Stimulated activated CD4-positive, alpha-beta T cell treated with anti-CD3 and anti-CD28 coated beads, Interleukin-1b, Interleukin-23, amount 100 ng/mL, for 48 hours (primary cell): Measurements from ENCODE around the gene TNPO1.
"Not testable (repeated sequence)": the region's sequence is repeated elsewhere in the genome, so short reads cannot be mapped to it uniquely, and the experiment has no call there.

Experiments used
- DNase-seq: peaks from one replicate; pipeline ENCODE4 v3.0.0-alpha.2; 2020

Gene TNPO1

GRCh38 chr5:72855821-72856220, 39.4 kb downstream of the TNPO1 start:
- no peak for DNase-seq

GRCh38 chr5:72857396-72857795, 40.9 kb downstream of the TNPO1 start:
- DNase-seq = no peak

GRCh38 chr5:72859127-72859526, 42.7 kb downstream of the TNPO1 start:
- no peak for DNase-seq

GRCh38 chr5:72860499-72860898, 44.0 kb downstream of the TNPO1 start:
- no peak for DNase-seq

- no peak for DNase-seq
Observed at GRCh38 chr5:72871366-72872024, 55.0 kb downstream of the TNPO1 start.

GRCh38 chr5:72878854-72879253, 62.4 kb downstream of the TNPO1 start:
- no peak for DNase-seq

GRCh38 chr5:72882989-72883388, 66.5 kb downstream of the TNPO1 start:
- no peak for DNase-seq

GRCh38 chr5:72883850-72884249, 67.4 kb downstream of the TNPO1 start:
- no peak for DNase-seq

GRCh38 chr5:72884892-72885291, 68.4 kb downstream of the TNPO1 start:
- no peak for DNase-seq

- no peak for DNase-seq
Observed at GRCh38 chr5:72885824-72886223, 69.4 kb downstream of the TNPO1 start.

GRCh38 chr5:72888595-72888994, 72.1 kb downstream of the TNPO1 start:
- no peak for DNase-seq

GRCh38 chr5:72889324-72889723, 72.9 kb downstream of the TNPO1 start:
- no peak for DNase-seq

- DNase-seq = no peak
Observed at GRCh38 chr5:72892846-72893245, 76.4 kb downstream of the TNPO1 start.

GRCh38 chr5:72895758-72896157, 79.3 kb downstream of the TNPO1 start:
- no peak for DNase-seq

- DNase-seq = no peak
Observed at GRCh38 chr5:72906806-72907205, 90.3 kb downstream of the TNPO1 start.

GRCh38 chr5:72908664-72909063, 92.2 kb downstream of the TNPO1 start:
- no peak for DNase-seq

- DNase-seq = no peak
Observed at GRCh38 chr5:72917371-72917776, 100.9 kb downstream of the TNPO1 start.

- DNase-seq = no peak
Observed at GRCh38 chr5:72920690-72921502, 104.4 kb downstream of the TNPO1 start.

- DNase-seq = no peak
Observed at GRCh38 chr5:72921886-72922285, 105.4 kb downstream of the TNPO1 start.

GRCh38 chr5:72922422-72922821, 106.0 kb downstream of the TNPO1 start:
- DNase-seq = no peak

GRCh38 chr5:72925336-72926010, 109.0 kb downstream of the TNPO1 start:
- no peak for DNase-seq

GRCh38 chr5:72932686-72933085, 116.2 kb downstream of the TNPO1 start:
- not testable (repeated sequence) for DNase-seq

GRCh38 chr5:72934953-72935725, 118.7 kb downstream of the TNPO1 start:
- not testable (repeated sequence) for DNase-seq
